HG03571 (cell line): Measurements from ENCODE around the gene AWAT1.
"Not testable (repeated sequence)": the region's sequence is repeated elsewhere in the genome, so short reads cannot be mapped to it uniquely, and the experiment has no call there.

Experiments used
- ATAC-seq: cut with Tn5 transposase; IDR thresholded peaks from one replicate; pipeline ENCODE4 v1.9.1; 2021; ENCODE audit not compliant: unreplicated experiment

The AWAT1 gene

GRCh38 chrX:70260104-70260503 is 25.6 kb downstream of the AWAT1 start, which contains the start of gene P2RY4:
TSS of gene P2RY4 (minus strand) at chrX:70260204. CDS start at chrX:70259624, 580 bp downstream.
- no peak for ATAC-seq

GRCh38 chrX:70262952-70263567 is 28.6 kb downstream of the AWAT1 start:
- no peak for ATAC-seq

GRCh38 chrX:70264784-70265183 is 30.3 kb downstream of the AWAT1 start:
- ATAC-seq = no peak

GRCh38 chrX:70268034-70268433 is 33.6 kb downstream of the AWAT1 start, which contains the start of gene ARR3:
TSS of gene ARR3 (plus strand) at chrX:70268334. CDS start at chrX:70269386, 1,052 bp downstream.
- ATAC-seq = no peak

GRCh38 chrX:70274029-70274428 is 39.6 kb downstream of the AWAT1 start:
- not testable (repeated sequence) for ATAC-seq

GRCh38 chrX:70279081-70279480 is 44.6 kb downstream of the AWAT1 start:
- no peak for ATAC-seq

GRCh38 chrX:70280573-70280972 is 46.1 kb downstream of the AWAT1 start:
- no peak for ATAC-seq

GRCh38 chrX:70281951-70282350 is 47.5 kb downstream of the AWAT1 start, which contains the start of gene RAB41:
TSS of gene RAB41 (plus strand) at chrX:70282172. CDS start at chrX:70282218, 46 bp downstream.
- no peak for ATAC-seq

- no peak for ATAC-seq
Observed at GRCh38 chrX:70289168-70289792, 54.8 kb downstream of the AWAT1 start.
